Measurements from ENCODE around the gene P4HTM.

The P4HTM gene

GRCh38 chr3:48966367-48966766, 23.7 kb upstream of the P4HTM start:
- DNase-seq (ENCODE audit: low read depth): peak; percentile 31
- no peak overlapping the region for H3K4me3 ChIP-seq (ENCODE audit: low read depth, low read length)
- TF ChIP-seq, protein P1, sequence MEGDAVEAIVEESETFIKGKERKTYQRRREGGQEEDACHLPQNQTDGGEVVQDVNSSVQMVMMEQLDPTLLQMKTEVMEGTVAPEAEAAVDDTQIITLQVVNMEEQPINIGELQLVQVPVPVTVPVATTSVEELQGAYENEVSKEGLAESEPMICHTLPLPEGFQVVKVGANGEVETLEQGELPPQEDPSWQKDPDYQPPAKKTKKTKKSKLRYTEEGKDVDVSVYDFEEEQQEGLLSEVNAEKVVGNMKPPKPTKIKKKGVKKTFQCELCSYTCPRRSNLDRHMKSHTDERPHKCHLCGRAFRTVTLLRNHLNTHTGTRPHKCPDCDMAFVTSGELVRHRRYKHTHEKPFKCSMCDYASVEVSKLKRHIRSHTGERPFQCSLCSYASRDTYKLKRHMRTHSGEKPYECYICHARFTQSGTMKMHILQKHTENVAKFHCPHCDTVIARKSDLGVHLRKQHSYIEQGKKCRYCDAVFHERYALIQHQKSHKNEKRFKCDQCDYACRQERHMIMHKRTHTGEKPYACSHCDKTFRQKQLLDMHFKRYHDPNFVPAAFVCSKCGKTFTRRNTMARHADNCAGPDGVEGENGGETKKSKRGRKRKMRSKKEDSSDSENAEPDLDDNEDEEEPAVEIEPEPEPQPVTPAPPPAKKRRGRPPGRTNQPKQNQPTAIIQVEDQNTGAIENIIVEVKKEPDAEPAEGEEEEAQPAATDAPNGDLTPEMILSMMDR (conservative IDR thresholded peaks at IDR 0.05; ENCODE audit: low read depth, low read length): no peak

DNA sequence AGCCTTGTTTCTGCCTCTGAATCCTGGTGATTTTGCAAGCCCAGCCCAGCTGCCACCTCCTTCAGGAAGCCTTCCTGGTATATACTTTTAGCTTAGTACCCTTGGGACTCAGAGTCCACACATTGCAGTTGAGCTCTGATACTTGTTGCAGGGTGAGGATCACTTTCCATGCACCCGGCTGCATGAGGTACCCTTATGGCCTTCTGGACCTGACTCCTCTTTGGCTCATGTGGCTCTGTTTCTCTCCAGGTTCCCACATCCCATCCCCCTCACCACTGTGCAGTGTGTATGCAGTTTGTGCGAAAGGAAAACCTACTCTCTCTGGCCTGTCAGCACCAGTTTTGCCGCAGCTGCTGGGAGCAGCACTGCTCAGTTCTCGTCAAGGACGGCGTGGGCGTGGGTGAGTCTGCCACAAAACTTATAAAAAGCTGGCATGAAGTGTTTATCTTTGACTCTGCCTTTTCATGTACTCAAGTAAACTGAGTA, 23.1 kb upstream of the P4HTM start:
- TF ChIP-seq, protein P1 (conservative IDR thresholded peaks at IDR 0.05; ENCODE audit: low read depth, low read length): no peak
- H3K4me3 ChIP-seq (ENCODE audit: low read depth, low read length): no peak overlapping the region
- no peak for DNase-seq (ENCODE audit: low read depth)

DNA sequence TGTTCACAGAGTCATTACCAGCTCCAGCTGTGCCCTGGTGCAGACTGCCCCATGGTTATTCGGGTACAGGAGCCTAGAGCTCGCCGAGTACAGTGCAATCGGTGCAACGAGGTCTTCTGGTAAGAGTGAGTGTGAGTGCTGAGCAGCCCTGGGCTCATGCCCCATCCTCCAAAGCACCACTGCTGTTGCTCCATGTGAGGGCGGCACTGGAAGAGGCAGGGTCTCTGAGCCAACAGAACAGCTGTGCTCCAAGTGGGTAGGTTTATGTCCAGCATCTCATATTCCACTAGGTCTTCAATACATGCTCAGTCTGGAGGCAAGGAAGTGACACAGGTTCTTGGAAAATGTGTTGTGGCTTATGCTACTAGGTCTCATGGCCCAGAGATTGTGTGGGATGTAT, 19.5 kb upstream of the P4HTM start:
- no peak for DNase-seq (ENCODE audit: low read depth)
- TF ChIP-seq, protein P1 (conservative IDR thresholded peaks at IDR 0.05; ENCODE audit: low read depth, low read length): no peak
- H3K4me3 ChIP-seq (ENCODE audit: low read depth, low read length): no peak overlapping the region

DNA sequence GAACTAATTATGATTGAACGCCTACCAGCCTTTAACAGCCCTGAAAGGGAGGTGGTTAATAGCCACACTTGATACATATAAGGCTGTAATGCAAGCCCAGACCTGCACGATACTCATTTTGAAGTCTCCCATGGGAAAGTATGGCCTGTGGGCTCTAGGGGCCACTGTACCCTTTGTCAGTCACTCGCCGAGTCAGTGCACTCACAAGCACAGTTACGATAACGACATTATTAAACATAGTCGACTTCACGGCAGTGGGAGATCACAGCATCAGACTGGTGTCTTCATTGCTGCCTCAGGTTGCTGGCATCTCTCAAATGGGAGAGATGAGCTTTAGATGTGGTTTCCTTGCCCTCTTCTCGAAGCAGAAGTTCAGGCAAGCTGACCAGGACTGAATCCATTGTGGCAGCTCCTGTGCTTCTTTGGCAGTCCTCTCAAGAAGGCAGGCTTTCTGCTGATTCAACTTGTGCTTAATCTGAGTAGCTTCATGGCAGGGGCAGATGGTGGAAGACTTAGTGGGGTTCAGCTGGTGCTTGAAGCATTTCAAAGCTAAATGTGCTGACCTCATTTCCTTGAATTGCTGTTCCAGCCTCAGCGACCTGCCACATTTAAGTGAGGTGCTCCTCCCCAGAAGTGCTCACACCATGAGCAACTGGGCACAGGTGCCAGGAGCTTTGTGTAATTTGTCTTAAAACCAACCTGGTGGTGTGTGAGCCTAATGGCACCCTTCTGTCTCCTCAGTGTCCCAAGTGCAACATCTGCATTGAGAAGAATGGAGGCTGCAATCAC, 15.8 kb upstream of the P4HTM start:
- no peak overlapping the region for H3K4me3 ChIP-seq (ENCODE audit: low read depth, low read length)
- TF ChIP-seq, protein P1 (conservative IDR thresholded peaks at IDR 0.05; ENCODE audit: low read depth, low read length): no peak
- no peak for DNase-seq (ENCODE audit: low read depth)

DNA sequence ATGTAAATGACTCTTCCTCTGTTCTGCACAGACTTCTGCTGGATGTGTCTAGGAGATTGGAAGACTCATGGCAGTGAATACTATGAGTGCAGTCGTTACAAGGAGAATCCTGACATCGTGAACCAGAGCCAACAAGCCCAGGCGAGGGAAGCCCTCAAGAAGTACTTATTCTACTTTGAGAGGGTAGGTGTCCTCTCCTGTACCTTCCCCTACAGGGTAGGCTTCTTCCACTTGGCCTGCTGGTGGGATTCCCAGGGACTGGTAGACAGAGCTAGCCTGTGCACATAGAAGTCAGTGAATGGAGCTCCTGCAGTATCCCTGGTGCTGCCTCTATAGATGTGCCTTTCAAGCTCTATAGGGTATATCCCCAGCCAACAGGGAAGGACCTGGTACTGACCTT, 10.6 kb upstream of the P4HTM start:
- TF ChIP-seq, protein P1 (conservative IDR thresholded peaks at IDR 0.05; ENCODE audit: low read depth, low read length): no peak
- no peak overlapping the region for H3K4me3 ChIP-seq (ENCODE audit: low read depth, low read length)
- DNase-seq (ENCODE audit: low read depth): no peak

- TF ChIP-seq, protein P1 (conservative IDR thresholded peaks at IDR 0.05; ENCODE audit: low read depth, low read length): no peak
- no peak for DNase-seq (ENCODE audit: low read depth)
- no peak overlapping the region for H3K4me3 ChIP-seq (ENCODE audit: low read depth, low read length)
Measured at GRCh38 chr3:48980295-48980694, 9.7 kb upstream of the P4HTM start.

DNA sequence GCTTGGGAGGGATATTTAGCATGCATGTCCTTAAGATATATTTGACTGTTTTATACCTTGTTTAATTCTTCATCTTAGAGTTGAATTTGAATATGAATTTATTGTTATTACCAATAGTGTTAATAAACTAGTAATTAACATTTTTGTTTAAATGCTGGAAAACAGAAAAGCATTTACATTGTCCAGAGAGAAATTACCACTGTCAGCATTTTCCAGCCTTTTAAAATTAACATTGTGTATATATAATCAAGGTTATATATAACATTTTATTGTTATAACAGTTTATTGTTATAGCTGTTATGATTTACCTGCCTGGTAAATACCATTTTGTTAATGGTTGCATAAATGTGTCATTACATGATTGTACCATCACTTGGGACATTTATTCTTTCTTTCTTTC, 8.0 kb upstream of the P4HTM start:
- no peak for DNase-seq (ENCODE audit: low read depth)
- H3K4me3 ChIP-seq (ENCODE audit: low read depth, low read length): no peak overlapping the region
- TF ChIP-seq, protein P1 (conservative IDR thresholded peaks at IDR 0.05; ENCODE audit: low read depth, low read length): no peak
